ENCODE measurements around the gene BANK1.

DNA sequence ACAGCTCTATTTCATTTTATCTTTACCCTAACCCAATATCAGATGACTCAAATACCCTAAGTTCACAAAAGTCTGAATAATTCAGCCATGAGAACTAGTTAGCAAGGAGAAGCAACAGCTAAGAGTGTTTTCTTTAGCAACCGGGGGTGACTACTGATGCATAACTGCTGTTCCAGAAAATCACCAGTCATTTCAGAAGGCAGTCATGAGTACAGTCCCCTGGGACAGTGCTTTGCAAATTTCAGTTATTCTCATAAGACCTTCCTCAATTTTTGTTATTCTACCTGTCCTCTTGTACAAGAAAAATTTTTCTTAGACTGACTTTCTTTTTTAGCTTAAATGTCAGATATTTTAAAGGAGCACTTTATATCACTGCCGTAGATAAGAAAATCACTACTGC, 16.4 kb downstream of the BANK1 start:
- TF ChIP-seq, protein P1, sequence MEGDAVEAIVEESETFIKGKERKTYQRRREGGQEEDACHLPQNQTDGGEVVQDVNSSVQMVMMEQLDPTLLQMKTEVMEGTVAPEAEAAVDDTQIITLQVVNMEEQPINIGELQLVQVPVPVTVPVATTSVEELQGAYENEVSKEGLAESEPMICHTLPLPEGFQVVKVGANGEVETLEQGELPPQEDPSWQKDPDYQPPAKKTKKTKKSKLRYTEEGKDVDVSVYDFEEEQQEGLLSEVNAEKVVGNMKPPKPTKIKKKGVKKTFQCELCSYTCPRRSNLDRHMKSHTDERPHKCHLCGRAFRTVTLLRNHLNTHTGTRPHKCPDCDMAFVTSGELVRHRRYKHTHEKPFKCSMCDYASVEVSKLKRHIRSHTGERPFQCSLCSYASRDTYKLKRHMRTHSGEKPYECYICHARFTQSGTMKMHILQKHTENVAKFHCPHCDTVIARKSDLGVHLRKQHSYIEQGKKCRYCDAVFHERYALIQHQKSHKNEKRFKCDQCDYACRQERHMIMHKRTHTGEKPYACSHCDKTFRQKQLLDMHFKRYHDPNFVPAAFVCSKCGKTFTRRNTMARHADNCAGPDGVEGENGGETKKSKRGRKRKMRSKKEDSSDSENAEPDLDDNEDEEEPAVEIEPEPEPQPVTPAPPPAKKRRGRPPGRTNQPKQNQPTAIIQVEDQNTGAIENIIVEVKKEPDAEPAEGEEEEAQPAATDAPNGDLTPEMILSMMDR (IDR thresholded peaks at IDR 0.05; ENCODE audit: poor library complexity, severe bottlenecking): no peak
- TF ChIP-seq, protein P2, sequence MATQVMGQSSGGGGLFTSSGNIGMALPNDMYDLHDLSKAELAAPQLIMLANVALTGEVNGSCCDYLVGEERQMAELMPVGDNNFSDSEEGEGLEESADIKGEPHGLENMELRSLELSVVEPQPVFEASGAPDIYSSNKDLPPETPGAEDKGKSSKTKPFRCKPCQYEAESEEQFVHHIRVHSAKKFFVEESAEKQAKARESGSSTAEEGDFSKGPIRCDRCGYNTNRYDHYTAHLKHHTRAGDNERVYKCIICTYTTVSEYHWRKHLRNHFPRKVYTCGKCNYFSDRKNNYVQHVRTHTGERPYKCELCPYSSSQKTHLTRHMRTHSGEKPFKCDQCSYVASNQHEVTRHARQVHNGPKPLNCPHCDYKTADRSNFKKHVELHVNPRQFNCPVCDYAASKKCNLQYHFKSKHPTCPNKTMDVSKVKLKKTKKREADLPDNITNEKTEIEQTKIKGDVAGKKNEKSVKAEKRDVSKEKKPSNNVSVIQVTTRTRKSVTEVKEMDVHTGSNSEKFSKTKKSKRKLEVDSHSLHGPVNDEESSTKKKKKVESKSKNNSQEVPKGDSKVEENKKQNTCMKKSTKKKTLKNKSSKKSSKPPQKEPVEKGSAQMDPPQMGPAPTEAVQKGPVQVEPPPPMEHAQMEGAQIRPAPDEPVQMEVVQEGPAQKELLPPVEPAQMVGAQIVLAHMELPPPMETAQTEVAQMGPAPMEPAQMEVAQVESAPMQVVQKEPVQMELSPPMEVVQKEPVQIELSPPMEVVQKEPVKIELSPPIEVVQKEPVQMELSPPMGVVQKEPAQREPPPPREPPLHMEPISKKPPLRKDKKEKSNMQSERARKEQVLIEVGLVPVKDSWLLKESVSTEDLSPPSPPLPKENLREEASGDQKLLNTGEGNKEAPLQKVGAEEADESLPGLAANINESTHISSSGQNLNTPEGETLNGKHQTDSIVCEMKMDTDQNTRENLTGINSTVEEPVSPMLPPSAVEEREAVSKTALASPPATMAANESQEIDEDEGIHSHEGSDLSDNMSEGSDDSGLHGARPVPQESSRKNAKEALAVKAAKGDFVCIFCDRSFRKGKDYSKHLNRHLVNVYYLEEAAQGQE (IDR thresholded peaks at IDR 0.05; ENCODE audit: borderline replicate concordance): no peak
- TF ChIP-seq TAF1 (IDR thresholded peaks at IDR 0.05; ENCODE audit: low read depth): no peak
